Measurements from ENCODE around the gene SEC23A. TPM values are rescaled to one million over a fixed set of nuclear protein-coding genes. Genes with fewer than 3 reads are reported as not detected.
"Not testable (repeated sequence)": the region's sequence is repeated elsewhere in the genome, so short reads cannot be mapped to it uniquely, and the experiment has no call there.

Gene SEC23A
- total RNA-seq, 5 donors from 2014 or later (not counting 1 experiment from before 2014, with no cell fraction given): 42.5 to 58.2 (median 49.3) TPM

- POLR2A ChIA-PET: interaction anchor here (0.6 kb wide), 2 partner anchors 40 to 42 kb away, joined by 3 to 5 read pairs; no protein-coding TSS in a partner anchor
- ATAC-seq (replicated peaks in 1 of 4); H3K4me3 Mint-ChIP-seq; H3K27me3 ChIP-seq (replicated peaks in 1 of 2; ENCODE audit: control insufficient read depth in 2 of 2, extremely low read depth in 1 of 2, insufficient read depth in 2 of 2, low read length in 1 of 2); H3K4me1 Mint-ChIP-seq; H3K9me3 Mint-ChIP-seq; H3K4me1 ChIP-seq (ENCODE audit: control insufficient read depth in 1 of 2, extremely low read depth in 1 of 2, insufficient read depth in 2 of 2, low read length in 2 of 2); H3K9me3 ChIP-seq; H3K27ac Mint-ChIP-seq; DNase-seq; H3K27ac ChIP-seq (ENCODE audit: low read length); H3K4me3 ChIP-seq (ENCODE audit: control insufficient read depth in 1 of 2, extremely low read depth in 1 of 2, low read length in 1 of 2); CTCF ChIA-PET; H3K27me3 Mint-ChIP-seq: not testable (repeated sequence)
- peaks cover 7 to 30% of the 10 kb centered on the region in 2 donors for H3K36me3 ChIP-seq (ENCODE audit: control insufficient read depth in 2 of 2, extremely low read depth in 1 of 2, insufficient read depth in 1 of 2, low read length in 1 of 2)
- peaks cover 40% of the 10 kb centered on the region for H3K36me3 Mint-ChIP-seq
- 100% methylated on average over 4 of the region's 8 CpGs for WGBS (ENCODE audit: insufficient coverage)
Observed at GRCh38 chr14:39137835-39138234, 34.8 kb upstream of the SEC23A start.

- Mint-ChIP-seq H3K4me3 (no peak overlapping the region), H3K27me3 (no peaks in the 10 kb centered on the region), H3K4me1 (peaks cover under 1 to 4% (median 3%) of the 10 kb centered on the region in 3 donors), H3K36me3 (peaks cover 28% of the 10 kb centered on the region), H3K9me3 (no peaks in the 10 kb centered on the region), H3K27ac (no peak overlapping the region)
- DNase-seq (no peak), ATAC-seq (replicated peaks in 1 of 4) (no peak)
- ChIA-PET POLR2A (no interaction called here), CTCF (interaction anchor here in 1 of 2 donors (0.6 kb wide), 1 partner anchor 12 kb away, joined by 3 read pairs; no protein-coding TSS in a partner anchor)
- peaks cover 6 to 62% of the 10 kb centered on the region in 2 donors for H3K36me3 ChIP-seq (ENCODE audit: control insufficient read depth in 2 of 2, extremely low read depth in 1 of 2, insufficient read depth in 1 of 2, low read length in 1 of 2)
- H3K4me1 ChIP-seq (ENCODE audit: control insufficient read depth in 1 of 2, extremely low read depth in 1 of 2, insufficient read depth in 2 of 2, low read length in 2 of 2): no peaks in the 10 kb centered on the region
- no peaks in the 10 kb centered on the region for H3K9me3 ChIP-seq
- H3K27ac ChIP-seq (ENCODE audit: low read length): no peak overlapping the region
- no peaks in the 10 kb centered on the region for H3K27me3 ChIP-seq (replicated peaks in 1 of 2; ENCODE audit: control insufficient read depth in 2 of 2, extremely low read depth in 1 of 2, insufficient read depth in 2 of 2, low read length in 1 of 2)
- no CpG with 5 or more reads among the region's 3 CpGs for WGBS (ENCODE audit: insufficient coverage)
- no peak overlapping the region for H3K4me3 ChIP-seq (ENCODE audit: control insufficient read depth in 1 of 2, extremely low read depth in 1 of 2, low read length in 1 of 2)
Observed at GRCh38 chr14:39122330-39123138, 19.5 kb upstream of the SEC23A start.

- ChIA-PET CTCF (interaction anchor here in 1 of 2 donors (0.6 to 1.9 kb wide), 9 partner anchors 9 to 318 kb away, joined by 3 to 15 read pairs (median 4); partner anchors contain the start of genes FBXO33, SEC23A and TRAPPC6B), POLR2A (interaction anchor here (0.6 to 2.0 kb wide), 12 partner anchors 12 to 319 kb away, joined by 3 to 24 read pairs (median 5); partner anchors contain the start of genes PNN (in 2 of the 2), FBXO33 (in 1 of the 2), SEC23A (in 1 of the 2) and TRAPPC6B (in 1 of the 2))
- peak within 1 kb of the TSS; percentile 93 to 96 for H3K27ac Mint-ChIP-seq
- H3K4me3 Mint-ChIP-seq: peak within 1 kb of the TSS; percentile 95 to 98 (median 98)
- DNase-seq (peak; percentile 87 to 98 (median 92)), ATAC-seq (replicated peaks in 1 of 4) (peak; percentile 97 to 99 (median 98))
- peak within 1 kb of the TSS; percentile 73 to 78 for H3K4me3 ChIP-seq (ENCODE audit: control insufficient read depth in 1 of 2, extremely low read depth in 1 of 2, low read length in 1 of 2)
- H3K36me3 ChIP-seq (ENCODE audit: control insufficient read depth in 2 of 2, extremely low read depth in 1 of 2, insufficient read depth in 1 of 2, low read length in 1 of 2): peaks cover 0 to 13% of the 10 kb centered on the region in 2 donors
- H3K27me3 Mint-ChIP-seq: peaks cover 0 to 4% of the 10 kb centered on the region in 2 donors
- peaks cover 13% of the 10 kb centered on the region for H3K36me3 Mint-ChIP-seq
- H3K9me3 ChIP-seq: no peaks in the 10 kb centered on the region
- H3K9me3 Mint-ChIP-seq: no peaks in the 10 kb centered on the region
- peaks cover 10 to 13% of the 10 kb centered on the region in 2 experiments for H3K4me1 ChIP-seq (ENCODE audit: control insufficient read depth in 1 of 2, extremely low read depth in 1 of 2, insufficient read depth in 2 of 2, low read length in 2 of 2)
- H3K27ac ChIP-seq (ENCODE audit: low read length): peak within 1 kb of the TSS; percentile 70
- no peaks in the 10 kb centered on the region for H3K27me3 ChIP-seq (replicated peaks in 1 of 2; ENCODE audit: control insufficient read depth in 2 of 2, extremely low read depth in 1 of 2, insufficient read depth in 2 of 2, low read length in 1 of 2)
- WGBS (ENCODE audit: insufficient coverage): under 1% methylated on average over 34 of the region's 40 CpGs
- peaks cover 22 to 32% (median 27%) of the 10 kb centered on the region in 3 donors for H3K4me1 Mint-ChIP-seq
Observed at GRCh38 chr14:39114073-39114838, 11.2 kb upstream of the SEC23A start, which contains the start of gene GEMIN2. Gene GEMIN2, plus strand, starts transcription at chr14:39114323. Its CDS starts 16 bp downstream, at chr14:39114339.

GRCh38 chr14:39113685-39114072 is 10.6 kb upstream of the SEC23A start:
- H3K27ac Mint-ChIP-seq: peak overlapping the region; percentile 93 to 96
- peaks cover 22 to 32% (median 27%) of the 10 kb centered on the region in 3 donors for H3K4me1 Mint-ChIP-seq
- Histone ChIP-seq H3K27me3 (replicated peaks in 1 of 2; ENCODE audit: control insufficient read depth in 2 of 2, extremely low read depth in 1 of 2, insufficient read depth in 2 of 2, low read length in 1 of 2) (no peaks in the 10 kb centered on the region), H3K4me1 (ENCODE audit: control insufficient read depth in 1 of 2, extremely low read depth in 1 of 2, insufficient read depth in 2 of 2, low read length in 2 of 2) (peaks cover 10 to 13% of the 10 kb centered on the region in 2 experiments), H3K27ac (ENCODE audit: low read length) (peak overlapping the region; percentile 70), H3K4me3 (ENCODE audit: control insufficient read depth in 1 of 2, extremely low read depth in 1 of 2, low read length in 1 of 2) (peak overlapping the region; percentile 73 to 78), H3K36me3 (ENCODE audit: control insufficient read depth in 2 of 2, extremely low read depth in 1 of 2, insufficient read depth in 1 of 2, low read length in 1 of 2) (peaks cover 0 to 7% of the 10 kb centered on the region in 2 donors), H3K9me3 (no peaks in the 10 kb centered on the region)
- no peaks in the 10 kb centered on the region for H3K9me3 Mint-ChIP-seq
- H3K27me3 Mint-ChIP-seq: peaks cover 0 to 4% of the 10 kb centered on the region in 2 donors
- ChIA-PET CTCF (interaction anchor here (0.6 to 1.9 kb wide), 11 partner anchors 10 to 311 kb away, joined by 3 to 15 read pairs (median 4); partner anchors contain the start of genes SEC23A (in 1 of the 2) and TRAPPC6B (in 1 of the 2)), POLR2A (interaction anchor here (0.6 to 2.0 kb wide), 13 partner anchors 12 to 319 kb away, joined by 3 to 24 read pairs (median 5); partner anchors contain the start of genes PNN (in 2 of the 2), FBXO33 (in 1 of the 2), SEC23A (in 1 of the 2) and TRAPPC6B (in 1 of the 2))
- peak overlapping the region; percentile 95 to 98 (median 98) for H3K4me3 Mint-ChIP-seq
- ATAC-seq (replicated peaks in 1 of 4): no peak
- H3K36me3 Mint-ChIP-seq: peaks cover 7% of the 10 kb centered on the region
- no peak for DNase-seq
- WGBS (ENCODE audit: insufficient coverage): no CpG with 5 or more reads among the region's 3 CpGs

GRCh38 chr14:39109893-39110715 is 7.1 kb upstream of the SEC23A start:
- peak overlapping the region in 1 of 2 donors; percentile 0 for H3K27ac Mint-ChIP-seq
- ATAC-seq (replicated peaks in 1 of 4): no peak
- H3K4me1 Mint-ChIP-seq: peaks cover 15 to 22% (median 21%) of the 10 kb centered on the region in 3 donors
- no peak for DNase-seq
- peaks cover 0 to 4% of the 10 kb centered on the region in 2 donors for H3K27me3 Mint-ChIP-seq
- Histone ChIP-seq H3K27ac (ENCODE audit: low read length) (no peak overlapping the region), H3K9me3 (no peaks in the 10 kb centered on the region), H3K27me3 (replicated peaks in 1 of 2; ENCODE audit: control insufficient read depth in 2 of 2, extremely low read depth in 1 of 2, insufficient read depth in 2 of 2, low read length in 1 of 2) (no peaks in the 10 kb centered on the region), H3K4me3 (ENCODE audit: control insufficient read depth in 1 of 2, extremely low read depth in 1 of 2, low read length in 1 of 2) (no peak overlapping the region), H3K4me1 (ENCODE audit: control insufficient read depth in 1 of 2, extremely low read depth in 1 of 2, insufficient read depth in 2 of 2, low read length in 2 of 2) (peaks cover 8 to 9% of the 10 kb centered on the region in 2 experiments), H3K36me3 (ENCODE audit: control insufficient read depth in 2 of 2, extremely low read depth in 1 of 2, insufficient read depth in 1 of 2, low read length in 1 of 2) (no peaks in the 10 kb centered on the region)
- ChIA-PET CTCF (interaction anchor here in 1 of 2 donors (0.6 to 1.7 kb wide), 2 partner anchors 12 to 13 kb away, joined by 3 to 4 read pairs; no protein-coding TSS in a partner anchor), POLR2A (interaction anchor here in 1 of 2 donors (0.6 kb wide), 1 partner anchor 11 kb away, joined by 5 read pairs; no protein-coding TSS in a partner anchor)
- no peak overlapping the region for H3K4me3 Mint-ChIP-seq
- WGBS (ENCODE audit: insufficient coverage): 98% methylated on average over 6 of the region's 12 CpGs
- H3K36me3 Mint-ChIP-seq: no peaks in the 10 kb centered on the region
- H3K9me3 Mint-ChIP-seq: no peaks in the 10 kb centered on the region

Measured in T-cell (primary cell).